Stimulated activated CD8-positive, alpha-beta memory T cell treated with anti-CD3 and anti-CD28 coated beads, Interleukin-7, amount 100 ng/mL, for 1 hour (primary cell): Measurements from ENCODE around the gene ABR.
"Not testable (repeated sequence)": the region's sequence is repeated elsewhere in the genome, so short reads cannot be mapped to it uniquely, and the experiment has no call there.

Experiments used
- DNase-seq, 2 donors: peaks; one replicate each; pipeline ENCODE4 v3.0.0-alpha.2; 2020; ENCODE audit warnings: low read depth in 2 of 2

ABR gene

GRCh38 chr17:1173432-1174262, 6.1 kb downstream of the ABR start:
- no peak for DNase-seq

DNA sequence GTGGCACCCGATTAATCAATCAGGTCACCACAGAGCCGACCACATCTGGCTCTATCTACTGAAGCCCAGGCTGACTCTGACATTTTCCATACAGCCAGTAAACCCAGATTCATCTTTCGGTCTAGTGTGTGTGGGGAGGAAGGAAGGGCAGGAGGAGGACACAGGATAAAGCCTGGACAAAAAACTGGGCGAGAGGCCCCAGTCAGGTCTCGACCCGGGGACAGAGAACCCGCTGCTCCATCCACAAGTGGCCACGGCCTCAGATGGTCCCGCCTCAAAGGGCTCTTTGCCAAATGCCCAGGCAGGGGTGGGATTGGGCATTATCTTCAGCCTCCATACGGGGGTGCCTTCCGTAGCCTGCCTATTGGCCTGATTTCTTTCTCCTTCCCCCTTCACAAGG, 7.8 kb downstream of the ABR start:
- DNase-seq, result no peak

DNA sequence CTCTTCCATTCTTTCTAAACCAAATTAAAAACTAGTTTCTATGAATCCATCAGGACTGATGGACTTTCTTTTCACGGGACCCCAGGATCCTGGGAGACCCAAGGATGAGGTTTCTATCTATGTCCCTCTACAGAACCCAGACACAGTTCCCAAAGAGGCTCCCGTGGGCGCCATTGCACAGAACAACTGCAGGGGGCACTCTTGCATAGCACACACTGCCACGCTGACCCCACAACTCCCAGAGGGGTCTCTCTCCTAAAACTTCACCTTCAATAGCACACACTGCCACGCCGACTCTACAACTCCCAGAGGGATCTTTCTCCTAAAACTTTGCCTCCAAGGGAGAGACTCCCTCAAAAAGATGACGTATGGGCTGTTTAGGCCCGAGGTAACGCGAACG, 9.0 kb downstream of the ABR start:
- DNase-seq, result no peak

- DNase-seq, result no peak
These were observed 9.9 kb downstream of the ABR start for GRCh38 chr17:1169929-1170312.

- no peak for DNase-seq
These were observed 10.4 kb downstream of the ABR start for GRCh38 chr17:1169221-1169928.

- DNase-seq, result no peak
These were observed 11.1 kb downstream of the ABR start for GRCh38 chr17:1168533-1169220.

DNA sequence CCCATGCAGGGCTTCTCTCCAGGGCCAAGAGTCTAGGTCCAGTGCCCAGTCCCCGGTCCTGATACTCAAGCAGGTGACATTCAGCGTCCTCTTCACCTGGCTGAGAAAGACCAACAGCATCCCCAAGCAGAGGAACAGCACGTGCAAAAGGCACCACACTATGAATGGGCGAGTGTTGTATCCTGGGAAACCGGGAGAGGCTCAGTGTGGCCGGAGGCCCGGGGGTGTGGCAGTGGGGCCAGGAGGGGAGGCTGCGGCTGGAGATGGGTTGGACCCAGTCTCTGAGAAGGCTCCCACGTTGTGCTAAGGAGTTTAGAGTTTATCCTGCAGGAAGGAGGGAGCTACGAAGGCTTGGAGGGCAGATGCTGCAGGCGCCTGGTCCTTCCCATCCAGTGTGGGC, 13.5 kb downstream of the ABR start:
- DNase-seq, result no peak

DNA sequence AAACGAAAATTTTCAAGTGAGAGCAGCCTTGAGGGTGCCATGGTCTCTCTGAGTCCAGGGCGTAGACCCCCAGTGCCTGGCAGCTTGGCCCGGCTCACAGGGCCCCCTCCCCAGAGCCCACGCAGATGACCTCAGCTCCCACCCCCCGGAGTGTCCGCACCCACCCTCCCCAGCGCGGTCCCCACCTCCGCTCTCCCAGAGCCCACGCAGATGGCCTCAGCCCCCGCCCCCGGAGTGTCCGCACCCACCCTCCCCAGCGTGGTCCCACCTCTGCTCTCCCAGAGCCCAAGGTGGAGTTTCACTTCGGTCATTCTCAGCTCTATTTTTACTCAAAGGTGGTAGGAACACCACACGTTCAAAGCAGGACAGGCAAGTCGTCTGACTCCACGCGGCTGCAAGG, 13.9 kb downstream of the ABR start:
- DNase-seq, result no peak

DNA sequence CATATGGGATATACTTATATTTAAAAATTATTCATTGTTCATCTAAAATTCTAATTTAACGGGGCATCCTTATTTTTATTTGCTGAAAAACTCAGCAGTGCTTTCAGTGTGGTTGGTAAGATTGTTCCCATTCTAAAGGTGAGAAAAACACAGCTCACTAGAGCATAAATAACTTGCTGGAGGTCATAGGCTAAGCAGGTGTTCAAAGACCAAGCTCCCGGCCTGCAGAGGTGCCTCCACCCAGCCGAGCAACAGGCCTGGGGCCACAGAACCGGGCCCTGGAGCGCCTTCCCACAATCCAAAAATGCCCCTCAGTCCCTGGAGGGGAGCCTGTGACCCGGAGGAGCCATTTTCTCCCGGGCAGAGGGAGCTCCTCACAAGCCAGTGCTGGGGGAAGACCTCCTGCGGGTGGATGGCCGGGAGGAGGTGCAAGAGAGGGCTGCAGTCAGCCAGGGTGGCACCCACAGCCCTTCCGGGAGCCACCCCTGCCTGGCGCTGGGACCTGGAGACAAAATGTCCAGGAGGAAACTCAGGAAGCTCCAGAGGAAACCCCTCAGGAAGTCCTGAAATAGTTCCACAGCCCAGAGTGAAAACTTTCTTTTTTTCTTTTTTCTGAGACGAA, 14.7 kb downstream of the ABR start:
- DNase-seq, result no peak

GRCh38 chr17:1162116-1162855, 17.5 kb downstream of the ABR start:
- no peak for DNase-seq

GRCh38 chr17:1160591-1161390, 19.0 kb downstream of the ABR start:
- DNase-seq, result no peak

DNA sequence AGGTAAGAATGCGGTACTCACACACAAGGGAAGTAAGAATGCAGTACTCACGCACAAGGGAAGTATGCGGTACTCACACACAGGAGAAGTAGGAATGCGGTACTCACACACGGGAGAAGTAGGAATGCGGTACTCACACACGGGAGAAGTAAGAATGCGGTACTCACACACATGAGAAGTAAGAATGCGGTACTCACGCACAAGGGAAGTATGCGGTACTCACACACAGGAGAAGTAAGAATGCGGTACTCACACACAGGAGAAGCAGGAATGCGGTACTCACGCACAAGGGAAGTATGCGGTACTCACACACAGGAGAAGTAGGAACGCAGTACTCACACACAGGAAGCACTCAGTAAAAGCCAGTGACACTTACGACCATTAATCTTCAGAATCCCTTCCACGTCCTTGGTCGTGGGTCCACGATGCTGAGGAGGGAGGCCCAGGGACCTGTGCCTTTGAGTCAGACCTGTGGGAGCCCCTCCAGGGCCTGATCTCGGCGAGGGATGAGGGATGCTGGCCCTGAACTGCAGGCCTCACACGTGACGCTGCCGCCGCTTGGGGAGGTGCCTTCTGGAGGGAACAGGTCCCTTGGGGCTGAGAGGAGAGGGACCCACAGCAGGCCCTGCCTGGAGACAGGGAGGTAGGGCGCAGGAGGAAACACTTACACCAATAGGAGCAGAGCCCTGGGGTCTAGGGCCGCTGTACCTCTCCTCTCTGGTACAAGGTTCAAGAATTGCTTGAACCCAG, 20.2 kb downstream of the ABR start:
- no peak for DNase-seq

GRCh38 chr17:1158879-1159278, 20.9 kb downstream of the ABR start:
- no peak for DNase-seq

GRCh38 chr17:1156864-1157263, 22.9 kb downstream of the ABR start:
- no peak for DNase-seq

DNA sequence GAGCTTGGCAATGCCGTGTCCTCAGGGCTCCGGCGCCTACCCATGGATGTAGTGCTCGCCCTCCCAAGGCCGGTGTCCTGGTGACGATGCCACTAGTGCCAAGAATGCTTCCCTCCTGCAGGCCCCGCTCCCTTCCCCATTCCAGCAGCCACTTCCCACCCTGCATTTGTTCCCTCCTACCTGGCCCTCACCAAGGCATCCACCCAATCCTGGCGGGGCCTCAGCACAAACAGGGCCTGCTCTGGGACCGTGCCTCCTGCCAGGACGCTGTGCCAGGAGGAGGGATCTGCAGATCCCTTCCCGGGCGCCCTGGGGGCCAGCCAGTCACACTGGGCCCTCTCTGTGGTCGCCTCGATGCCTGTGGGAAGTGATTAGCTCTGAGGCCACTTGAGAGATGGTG, 25.1 kb downstream of the ABR start:
- DNase-seq, result no peak

GRCh38 chr17:1153795-1154546, 25.8 kb downstream of the ABR start:
- no peak for DNase-seq

- DNase-seq, result not testable (repeated sequence)
These were observed 27.2 kb downstream of the ABR start for GRCh38 chr17:1152582-1152981.

DNA sequence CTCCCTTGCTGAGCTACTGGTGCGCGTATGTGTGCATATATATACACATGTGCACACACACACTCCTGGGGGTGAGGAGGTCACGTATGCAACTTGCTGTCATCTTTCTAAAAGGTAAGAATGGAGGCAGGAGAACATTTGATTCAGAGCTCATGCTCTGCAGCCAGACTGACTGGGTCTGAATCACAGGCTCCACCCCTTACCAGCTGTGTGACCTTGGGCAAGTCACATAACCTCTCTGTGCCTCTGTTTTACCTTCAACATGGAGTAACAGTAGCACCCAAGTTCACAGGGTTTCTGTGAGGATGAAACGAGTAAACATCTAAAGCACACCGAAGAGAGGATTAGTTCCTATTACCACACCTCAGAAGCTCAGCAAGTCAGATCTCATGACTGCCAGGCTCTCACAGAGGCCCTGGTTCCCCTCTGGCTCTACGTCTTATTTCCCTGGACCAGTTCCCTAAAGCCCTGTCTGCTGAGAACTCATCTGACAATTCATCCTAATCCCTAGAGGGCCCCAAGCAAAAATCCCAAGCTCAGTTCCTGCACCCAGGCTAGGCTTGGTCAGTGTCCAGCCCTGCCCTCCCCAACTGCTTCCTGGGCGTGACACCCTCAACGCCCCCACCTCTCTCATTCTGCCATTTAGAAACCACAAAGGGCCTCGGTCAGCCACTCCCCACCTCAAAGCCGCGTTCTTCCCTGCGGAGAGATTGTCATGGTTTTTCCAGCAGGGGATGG, 28.7 kb downstream of the ABR start:
- no peak for DNase-seq

DNA sequence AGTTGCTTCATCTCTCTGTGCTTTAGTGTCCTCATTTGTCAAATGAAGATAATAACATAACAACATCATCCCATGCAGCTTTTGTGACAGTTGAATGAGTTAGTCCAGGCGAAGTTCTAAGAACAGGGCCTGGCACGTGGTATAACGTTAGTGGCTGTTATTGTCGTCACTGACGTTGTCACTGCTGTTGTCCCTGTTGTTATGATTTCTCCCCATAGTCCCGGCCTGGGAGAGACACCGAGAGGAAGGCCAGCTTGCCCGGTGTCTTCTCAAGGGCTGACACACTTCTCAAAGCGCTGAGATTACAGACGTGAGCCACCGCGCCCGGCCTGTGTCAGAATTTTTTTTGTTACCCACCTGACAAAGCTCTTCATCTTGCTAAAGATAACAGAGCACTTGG, 29.9 kb downstream of the ABR start:
- DNase-seq, result no peak
